ENCODE results near the gene MATCAP1.
A peak's percentile ranks its signal among the peaks of the same experiment; 100 is the strongest.

MATCAP1 gene

GRCh38 chr16:67173323-67173722 lies 10.4 kb downstream of the MATCAP1 start:
- DNase-seq, result no peak

- DNase-seq, result no peak
Measured at GRCh38 chr16:67170949-67171649, 12.7 kb downstream of the MATCAP1 start.

GRCh38 chr16:67170168-67170948 lies 13.4 kb downstream of the MATCAP1 start, which contains the start of gene NOL3:
Gene NOL3 (plus strand): TSS chr16:67170538.
- peak; percentile 63 for DNase-seq

GRCh38 chr16:67169642-67170167 lies 14.1 kb downstream of the MATCAP1 start:
- DNase-seq, result peak; percentile 42

GRCh38 chr16:67169011-67169451 lies 14.7 kb downstream of the MATCAP1 start:
- no peak for DNase-seq

- no peak for DNase-seq
Measured at GRCh38 chr16:67167588-67167987, 16.2 kb downstream of the MATCAP1 start.

GRCh38 chr16:67166598-67167168 lies 17.1 kb downstream of the MATCAP1 start:
- DNase-seq, result no peak

GRCh38 chr16:67166110-67166547 lies 17.6 kb downstream of the MATCAP1 start:
- DNase-seq, result no peak

- peak; percentile 56 for DNase-seq
Measured at GRCh38 chr16:67165121-67166078, 18.4 kb downstream of the MATCAP1 start.

GRCh38 chr16:67164599-67165061 lies 19.1 kb downstream of the MATCAP1 start, which contains the start of gene HSF4:
Gene HSF4 (plus strand): TSS chr16:67164745. CDS start chr16:67164812, 67 bp downstream.
- peak; percentile 45 for DNase-seq

GRCh38 chr16:67163999-67164558 lies 19.7 kb downstream of the MATCAP1 start:
- DNase-seq, result peak; percentile 54

- DNase-seq, result peak; percentile 84
Measured at GRCh38 chr16:67163164-67163998, 20.4 kb downstream of the MATCAP1 start.

GRCh38 chr16:67162506-67163163 lies 21.1 kb downstream of the MATCAP1 start:
- DNase-seq, result no peak

GRCh38 chr16:67161595-67162058 lies 22.1 kb downstream of the MATCAP1 start:
- no peak for DNase-seq

GRCh38 chr16:67158637-67159600 lies 24.8 kb downstream of the MATCAP1 start:
- DNase-seq, result no peak

GRCh38 chr16:67157892-67158635 lies 25.7 kb downstream of the MATCAP1 start:
- DNase-seq, result no peak

GRCh38 chr16:67157106-67157748 lies 26.5 kb downstream of the MATCAP1 start:
- no peak for DNase-seq

Measured in right kidney (tissue), 1 donor.